ENCODE measurements around the gene ROBO3. TPM values are rescaled to one million over a fixed set of nuclear protein-coding genes. Genes with fewer than 3 reads are reported as not detected.

Gene ROBO3
- total and polyA plus RNA-seq, 2 experiments from 2014 or later: 2.6 to 10.3 TPM

- TF ChIP-seq, protein P1, sequence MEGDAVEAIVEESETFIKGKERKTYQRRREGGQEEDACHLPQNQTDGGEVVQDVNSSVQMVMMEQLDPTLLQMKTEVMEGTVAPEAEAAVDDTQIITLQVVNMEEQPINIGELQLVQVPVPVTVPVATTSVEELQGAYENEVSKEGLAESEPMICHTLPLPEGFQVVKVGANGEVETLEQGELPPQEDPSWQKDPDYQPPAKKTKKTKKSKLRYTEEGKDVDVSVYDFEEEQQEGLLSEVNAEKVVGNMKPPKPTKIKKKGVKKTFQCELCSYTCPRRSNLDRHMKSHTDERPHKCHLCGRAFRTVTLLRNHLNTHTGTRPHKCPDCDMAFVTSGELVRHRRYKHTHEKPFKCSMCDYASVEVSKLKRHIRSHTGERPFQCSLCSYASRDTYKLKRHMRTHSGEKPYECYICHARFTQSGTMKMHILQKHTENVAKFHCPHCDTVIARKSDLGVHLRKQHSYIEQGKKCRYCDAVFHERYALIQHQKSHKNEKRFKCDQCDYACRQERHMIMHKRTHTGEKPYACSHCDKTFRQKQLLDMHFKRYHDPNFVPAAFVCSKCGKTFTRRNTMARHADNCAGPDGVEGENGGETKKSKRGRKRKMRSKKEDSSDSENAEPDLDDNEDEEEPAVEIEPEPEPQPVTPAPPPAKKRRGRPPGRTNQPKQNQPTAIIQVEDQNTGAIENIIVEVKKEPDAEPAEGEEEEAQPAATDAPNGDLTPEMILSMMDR (IDR thresholded peaks at IDR 0.05; ENCODE audit: low read depth, low read length): no peak
- Histone ChIP-seq H3K36me3 (no peaks in the 10 kb centered on the region), H3K4me3 (no peak overlapping the region), H3K27me3 (peaks cover 56% of the 10 kb centered on the region), H3K27ac (no peak overlapping the region), H3K4me1 (ENCODE audit: low read depth) (no peaks in the 10 kb centered on the region), H3K9me3 (ENCODE audit: low read depth) (no peaks in the 10 kb centered on the region)
- no peak for DNase-seq (ENCODE audit: low read depth in 1 of 2, low spot score in 1 of 2)
Measured at GRCh38 chr11:124875401-124875800, 10.2 kb downstream of the ROBO3 start.

DNA sequence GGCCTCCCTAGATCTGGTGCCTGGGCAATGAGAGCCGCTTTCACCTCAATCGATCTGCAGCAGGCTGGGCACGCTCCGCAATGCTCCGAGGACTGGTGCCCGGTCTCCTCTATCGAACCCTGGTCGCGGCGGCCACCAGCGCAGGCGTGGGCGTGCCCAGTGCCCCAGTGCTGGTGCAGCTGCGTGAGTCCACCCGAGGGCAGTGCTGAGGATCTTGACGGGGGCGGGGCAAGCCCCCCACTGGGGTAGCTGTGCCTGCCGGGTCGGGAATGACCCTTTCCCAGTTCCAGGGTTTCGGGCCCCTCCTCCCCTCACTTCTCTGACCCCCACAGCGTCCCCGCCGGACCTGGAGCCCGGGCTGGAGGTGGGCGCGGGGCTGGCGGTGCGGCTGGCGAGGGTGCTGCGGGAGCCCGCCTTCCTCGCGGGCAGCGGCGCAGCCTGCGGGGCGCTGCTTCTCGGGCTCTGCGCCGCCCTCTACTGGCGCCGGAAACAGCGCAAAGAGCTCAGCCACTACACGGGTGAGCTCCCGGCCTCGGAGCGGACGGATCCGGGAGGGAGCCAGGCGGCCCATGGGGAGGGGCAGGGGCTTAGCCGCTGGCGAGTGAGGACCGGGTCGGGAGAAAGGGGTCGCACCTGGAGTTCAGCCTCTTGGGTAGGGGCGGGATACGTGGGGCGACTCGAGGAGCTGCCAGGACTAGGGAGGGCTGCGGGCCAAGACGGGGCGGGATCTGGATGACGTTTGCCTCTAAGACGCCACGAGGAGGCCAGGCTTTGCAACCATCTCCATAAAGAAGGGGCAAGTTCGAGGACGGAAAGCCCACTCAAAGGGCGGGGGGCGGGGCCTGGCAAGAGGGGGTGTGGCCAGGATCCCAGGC, 10.9 kb downstream of the ROBO3 start:
- Histone ChIP-seq H3K4me3 (peak overlapping the region; percentile 38), H3K9me3 (ENCODE audit: low read depth) (no peaks in the 10 kb centered on the region), H3K36me3 (no peaks in the 10 kb centered on the region), H3K27ac (no peak overlapping the region), H3K4me1 (ENCODE audit: low read depth) (no peaks in the 10 kb centered on the region), H3K27me3 (peaks cover 48% of the 10 kb centered on the region)
- DNase-seq (ENCODE audit: low read depth in 1 of 2, low spot score in 1 of 2): peak; percentile 89 to 98
- TF ChIP-seq, protein P1 (IDR thresholded peaks at IDR 0.05; ENCODE audit: low read depth, low read length): peak; percentile 67

- DNase-seq (ENCODE audit: low read depth in 1 of 2, low spot score in 1 of 2): no peak
- Histone ChIP-seq H3K27ac (no peak overlapping the region), H3K27me3 (peaks cover 40% of the 10 kb centered on the region)
Measured at GRCh38 chr11:124876818-124877630, 11.8 kb downstream of the ROBO3 start.

DNA sequence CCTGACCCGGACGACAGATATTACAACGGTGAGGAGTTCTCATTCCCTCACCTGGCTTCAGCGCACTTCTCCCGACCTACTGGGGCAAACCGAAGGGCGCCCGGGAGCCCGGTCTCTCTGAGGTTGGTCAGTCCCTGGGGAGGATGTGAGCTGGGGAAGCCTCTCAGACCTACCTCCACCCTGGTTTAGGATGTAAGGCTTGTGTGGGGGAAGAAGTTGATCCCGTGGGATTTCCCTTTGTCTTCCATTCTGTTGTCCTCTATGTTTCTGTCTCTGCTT, 12.3 kb downstream of the ROBO3 start:
- H3K36me3 ChIP-seq: no peaks in the 10 kb centered on the region
- no peak for DNase-seq (ENCODE audit: low read depth in 1 of 2, low spot score in 1 of 2)
- no peak overlapping the region for H3K4me3 ChIP-seq
- TF ChIP-seq, protein P1 (IDR thresholded peaks at IDR 0.05; ENCODE audit: low read depth, low read length): no peak
- peaks cover 34% of the 10 kb centered on the region for H3K27me3 ChIP-seq
- H3K9me3 ChIP-seq (ENCODE audit: low read depth): no peaks in the 10 kb centered on the region
- no peaks in the 10 kb centered on the region for H3K4me1 ChIP-seq (ENCODE audit: low read depth)
- H3K27ac ChIP-seq: no peak overlapping the region

More at GRCh38 chr11:124876818-124877630, 11.8 kb downstream of the ROBO3 start:
- Histone ChIP-seq H3K4me3 (peak overlapping the region; percentile 38), H3K4me1 (ENCODE audit: low read depth) (no peaks in the 10 kb centered on the region), H3K9me3 (ENCODE audit: low read depth) (no peaks in the 10 kb centered on the region), H3K36me3 (no peaks in the 10 kb centered on the region)
- TF ChIP-seq, protein P1 (IDR thresholded peaks at IDR 0.05; ENCODE audit: low read depth, low read length): no peak

DNA sequence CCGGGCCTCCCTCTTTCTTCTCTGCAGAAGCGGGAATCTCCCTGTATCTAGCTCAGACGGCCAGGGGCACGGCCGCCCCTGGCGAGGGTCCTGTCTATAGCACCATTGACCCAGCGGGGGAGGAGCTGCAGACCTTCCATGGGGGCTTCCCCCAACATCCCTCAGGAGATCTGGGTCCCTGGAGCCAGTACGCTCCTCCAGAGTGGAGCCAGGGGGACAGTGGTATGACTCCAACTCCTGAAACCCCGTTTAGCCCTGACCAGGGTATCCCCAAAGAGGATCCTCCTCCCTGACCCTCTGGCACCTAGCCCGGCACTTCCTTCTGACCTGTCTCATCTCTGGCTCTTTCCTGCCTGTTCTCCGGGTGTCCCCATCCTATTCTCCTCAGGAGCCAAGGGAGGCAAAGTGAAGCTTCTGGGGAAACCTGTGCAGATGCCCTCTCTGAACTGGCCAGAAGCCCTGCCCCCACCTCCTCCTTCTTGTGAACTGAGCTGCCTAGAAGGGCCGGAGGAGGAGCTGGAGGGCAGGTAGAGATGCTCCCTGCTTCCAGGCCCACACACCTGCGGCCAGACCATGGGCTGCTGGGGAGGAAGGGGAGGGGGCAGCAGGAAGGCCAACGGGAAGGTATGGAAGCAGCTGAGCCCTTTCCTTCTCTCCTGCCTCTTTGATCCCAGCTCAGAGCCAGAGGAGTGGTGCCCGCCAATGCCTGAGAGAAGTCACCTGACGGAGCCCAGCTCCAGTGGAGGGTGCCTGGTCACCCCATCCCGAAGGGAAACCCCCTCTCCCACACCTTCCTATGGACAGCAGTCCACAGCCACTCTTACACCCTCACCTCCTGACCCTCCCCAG, 12.9 kb downstream of the ROBO3 start:
- Histone ChIP-seq H3K27me3 (peaks cover 29% of the 10 kb centered on the region), H3K27ac (no peak overlapping the region), H3K9me3 (ENCODE audit: low read depth) (no peaks in the 10 kb centered on the region), H3K36me3 (no peaks in the 10 kb centered on the region), H3K4me3 (no peak overlapping the region), H3K4me1 (ENCODE audit: low read depth) (no peaks in the 10 kb centered on the region)
- TF ChIP-seq, protein P1 (IDR thresholded peaks at IDR 0.05; ENCODE audit: low read depth, low read length): no peak
- no peak for DNase-seq (ENCODE audit: low read depth in 1 of 2, low spot score in 1 of 2)
